GM12873 (cell line): ENCODE results near the gene CRYGS.

Experiments used
- TF ChIP-seq, protein P1 (sequence below): IDR thresholded peaks from 2 replicates; pipeline ENCODE4 v1.5.1; 2012; ENCODE audit warnings: low read depth, mild to moderate bottlenecking, moderate library complexity, low read length, control low read depth; ENCODE audit not compliant: insufficient read depth; ENCODE audit errors: missing control alignments

The CRYGS gene

DNA sequence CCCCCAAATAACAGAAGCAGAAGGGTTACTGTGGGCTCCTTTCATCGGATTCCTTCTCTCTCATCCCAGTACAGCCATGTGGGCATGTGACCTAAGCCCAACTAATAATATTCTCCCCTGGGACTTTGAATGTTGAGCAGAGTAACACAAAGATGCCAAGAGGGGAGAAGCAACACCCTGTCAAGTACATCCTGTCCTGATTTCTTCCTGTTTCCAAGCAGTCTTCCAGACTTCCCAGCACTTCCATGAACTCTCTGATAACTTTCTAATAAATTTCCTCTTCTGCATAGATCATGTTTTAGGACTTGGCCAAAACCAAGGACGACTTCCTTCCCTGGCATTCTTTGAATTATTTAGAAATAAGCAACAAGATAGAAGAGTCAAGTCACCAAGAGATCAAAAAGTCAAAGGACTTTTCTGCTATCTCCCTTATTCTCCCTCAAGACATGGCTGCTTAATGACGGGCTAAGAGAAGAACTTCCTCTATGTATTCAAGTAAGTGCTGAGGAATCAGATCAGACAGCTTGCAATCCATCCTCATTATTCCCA, 37.9 kb downstream of the CRYGS start:
- TF ChIP-seq, protein P1, sequence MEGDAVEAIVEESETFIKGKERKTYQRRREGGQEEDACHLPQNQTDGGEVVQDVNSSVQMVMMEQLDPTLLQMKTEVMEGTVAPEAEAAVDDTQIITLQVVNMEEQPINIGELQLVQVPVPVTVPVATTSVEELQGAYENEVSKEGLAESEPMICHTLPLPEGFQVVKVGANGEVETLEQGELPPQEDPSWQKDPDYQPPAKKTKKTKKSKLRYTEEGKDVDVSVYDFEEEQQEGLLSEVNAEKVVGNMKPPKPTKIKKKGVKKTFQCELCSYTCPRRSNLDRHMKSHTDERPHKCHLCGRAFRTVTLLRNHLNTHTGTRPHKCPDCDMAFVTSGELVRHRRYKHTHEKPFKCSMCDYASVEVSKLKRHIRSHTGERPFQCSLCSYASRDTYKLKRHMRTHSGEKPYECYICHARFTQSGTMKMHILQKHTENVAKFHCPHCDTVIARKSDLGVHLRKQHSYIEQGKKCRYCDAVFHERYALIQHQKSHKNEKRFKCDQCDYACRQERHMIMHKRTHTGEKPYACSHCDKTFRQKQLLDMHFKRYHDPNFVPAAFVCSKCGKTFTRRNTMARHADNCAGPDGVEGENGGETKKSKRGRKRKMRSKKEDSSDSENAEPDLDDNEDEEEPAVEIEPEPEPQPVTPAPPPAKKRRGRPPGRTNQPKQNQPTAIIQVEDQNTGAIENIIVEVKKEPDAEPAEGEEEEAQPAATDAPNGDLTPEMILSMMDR, result no peak

DNA sequence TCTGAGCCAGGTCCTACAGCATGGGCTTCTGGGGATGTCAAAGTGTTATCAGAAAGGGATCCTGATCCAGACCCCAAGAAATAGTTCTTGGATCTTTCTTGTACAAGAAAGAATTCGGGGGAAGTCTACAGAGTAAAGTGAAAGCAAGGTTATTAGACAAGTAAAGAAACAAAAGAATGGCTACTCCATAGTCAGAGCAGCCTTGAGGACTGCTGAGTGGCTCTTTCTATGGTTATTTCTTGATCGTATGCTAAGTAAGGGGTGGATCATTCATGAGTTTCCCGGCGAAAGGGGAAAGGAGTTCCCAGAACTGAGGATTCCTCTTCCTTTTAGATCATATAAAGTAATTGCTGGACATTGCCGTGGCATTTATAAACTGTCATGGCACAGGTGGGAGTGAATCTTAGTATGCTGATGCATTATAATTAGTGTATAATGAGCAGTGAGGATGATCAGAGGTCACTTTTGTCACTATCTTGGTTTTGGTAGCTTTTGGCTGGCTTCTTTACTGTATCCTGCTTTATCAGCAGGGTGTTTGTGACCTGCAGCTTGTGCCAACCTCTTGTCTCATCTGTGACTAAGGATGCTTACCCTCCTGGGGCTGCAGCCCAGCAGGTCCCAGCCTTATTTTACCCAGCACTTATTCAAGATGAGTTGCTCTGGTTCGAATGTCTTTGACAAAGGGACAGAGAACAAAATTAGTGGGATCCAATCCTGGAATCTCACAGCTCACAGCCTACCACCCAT, 41.0 kb downstream of the CRYGS start:
- TF ChIP-seq, protein P1, result no peak

DNA sequence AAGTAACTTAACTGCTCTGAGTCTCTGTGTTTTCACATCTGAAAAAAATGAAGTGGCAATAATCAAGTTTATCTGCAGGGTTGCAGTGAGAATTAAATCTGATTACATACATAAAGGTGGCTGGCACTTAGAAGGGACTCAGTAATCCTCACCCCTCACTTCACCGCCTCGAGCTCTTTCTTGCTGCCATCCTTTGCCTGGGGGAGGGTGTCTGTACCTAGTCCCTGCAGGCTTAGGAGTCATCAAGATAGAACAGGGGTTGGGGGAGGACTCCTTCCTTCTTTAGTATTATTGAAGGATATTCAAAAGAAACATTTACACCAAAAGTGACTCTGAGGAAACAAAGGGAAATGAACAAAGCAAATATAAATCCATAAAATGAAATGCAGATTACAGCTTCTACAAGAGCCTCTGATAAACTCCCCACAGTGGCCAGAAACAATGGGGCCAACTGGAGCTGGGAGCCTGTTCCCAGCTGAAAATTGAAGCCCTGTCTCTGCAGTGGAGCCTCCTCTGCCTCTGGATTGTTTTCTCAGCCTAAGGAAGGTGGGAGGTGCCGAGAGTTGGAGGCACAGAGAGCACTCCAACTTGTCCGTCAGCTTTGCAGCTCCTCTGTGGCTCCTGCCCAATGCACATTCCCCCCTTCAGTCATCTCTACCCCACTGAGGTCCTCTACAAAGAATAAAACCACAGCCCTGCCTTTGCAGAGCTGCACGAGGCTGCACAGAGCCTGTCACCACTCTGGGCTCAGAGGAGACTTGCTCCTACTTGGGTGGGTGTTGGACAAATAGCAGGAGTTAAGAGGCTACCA, 41.8 kb downstream of the CRYGS start:
- TF ChIP-seq, protein P1, result no peak

DNA sequence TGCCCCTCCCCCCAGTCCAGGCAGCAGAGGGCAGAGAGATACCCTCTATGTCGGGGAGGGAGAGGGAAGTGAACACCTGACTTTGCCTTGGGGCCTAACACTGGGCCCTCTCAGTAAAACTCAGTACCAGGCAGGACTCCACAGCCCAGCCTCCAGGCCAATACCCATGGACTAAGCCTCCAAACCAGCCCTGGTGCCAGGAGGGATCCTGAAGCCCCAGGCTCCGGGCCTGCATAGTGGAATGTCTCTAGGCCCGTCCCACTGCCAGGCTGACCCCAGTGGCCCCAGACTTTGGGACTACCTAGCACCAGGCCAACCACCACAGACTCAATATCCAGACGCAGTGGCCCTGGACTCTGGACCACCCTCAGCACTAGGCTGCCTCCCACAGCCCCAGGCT, 46.6 kb downstream of the CRYGS start:
- TF ChIP-seq, protein P1, result no peak

DNA sequence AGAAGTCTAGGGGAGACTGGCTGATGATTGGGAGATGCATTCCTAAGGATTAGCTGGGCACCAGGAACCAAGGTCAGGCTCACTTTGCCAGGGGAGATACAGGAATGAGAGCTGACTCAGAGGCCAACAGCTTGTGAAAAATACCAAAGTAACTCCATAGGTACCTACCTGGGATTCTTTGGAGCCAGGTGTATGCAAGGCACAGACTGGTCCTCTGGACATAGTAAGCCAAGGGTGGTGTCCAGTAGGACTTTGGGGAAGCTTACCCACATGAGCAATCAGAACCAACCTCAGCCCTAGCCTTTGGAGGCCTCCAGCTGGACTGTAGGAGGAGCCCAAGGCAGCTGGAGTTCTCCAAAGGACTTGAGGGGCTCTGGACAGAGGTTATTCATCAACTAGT, 47.5 kb downstream of the CRYGS start:
- TF ChIP-seq, protein P1, result no peak

DNA sequence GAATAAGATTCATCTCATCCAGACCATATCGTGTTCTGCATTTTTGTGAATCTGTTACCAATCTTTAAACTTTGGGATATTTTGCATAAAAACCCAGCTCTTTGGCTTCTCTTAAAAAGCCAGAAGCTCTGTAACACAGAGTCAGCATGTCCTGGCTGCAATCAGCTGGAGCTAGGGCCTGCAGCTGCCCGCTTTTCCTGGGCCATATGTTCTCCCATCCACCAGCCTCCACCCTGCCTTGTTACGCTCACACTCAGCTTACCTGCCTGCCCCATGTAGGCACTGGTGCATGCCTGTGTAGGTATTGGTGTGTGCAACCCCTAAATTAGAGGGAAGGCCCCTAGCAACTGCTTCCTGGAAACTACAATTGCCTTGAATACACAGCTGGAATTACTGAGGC, 48.2 kb downstream of the CRYGS start:
- TF ChIP-seq, protein P1, result no peak
